NCI-H187 (cell line): ENCODE results near the gene HERPUD2.
"Not testable (repeated sequence)": the region's sequence is repeated elsewhere in the genome, so short reads cannot be mapped to it uniquely, and the experiment has no call there.

Experiments
- DNase-seq, 2 experiments: peaks; one replicate each; lab custom pipeline; 2025; lab: John Stamatoyannopoulos, UW

HERPUD2 gene

GRCh38 chr7:35677582-35678356 is 17.2 kb downstream of the HERPUD2 start:
- DNase-seq: no peak

DNA sequence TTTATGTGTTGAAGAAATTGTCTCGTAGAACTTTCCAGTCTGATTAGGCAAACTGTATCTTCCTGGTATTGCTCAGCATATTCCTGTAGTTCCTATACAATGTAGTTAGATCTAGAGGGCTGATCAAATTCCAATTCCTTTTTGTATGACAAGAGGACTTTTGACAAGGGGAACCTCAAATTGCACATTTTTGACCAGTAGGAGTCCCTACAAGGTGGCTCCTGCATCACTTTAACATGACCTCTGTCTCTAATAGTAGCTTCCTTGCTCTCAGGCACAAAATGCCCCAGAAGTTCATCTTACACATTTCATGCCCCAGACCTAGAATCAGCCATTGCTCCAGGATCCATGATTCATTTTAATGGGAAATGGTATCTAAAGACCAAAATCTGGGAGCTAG is 18.7 kb downstream of the HERPUD2 start:
- no peak for DNase-seq

GRCh38 chr7:35670856-35671569 is 23.9 kb downstream of the HERPUD2 start:
- no peak for DNase-seq

GRCh38 chr7:35660411-35660810 is 34.5 kb downstream of the HERPUD2 start:
- not testable (repeated sequence) for DNase-seq

- DNase-seq: no peak
Observed at GRCh38 chr7:35658606-35659201, 36.2 kb downstream of the HERPUD2 start.

DNA sequence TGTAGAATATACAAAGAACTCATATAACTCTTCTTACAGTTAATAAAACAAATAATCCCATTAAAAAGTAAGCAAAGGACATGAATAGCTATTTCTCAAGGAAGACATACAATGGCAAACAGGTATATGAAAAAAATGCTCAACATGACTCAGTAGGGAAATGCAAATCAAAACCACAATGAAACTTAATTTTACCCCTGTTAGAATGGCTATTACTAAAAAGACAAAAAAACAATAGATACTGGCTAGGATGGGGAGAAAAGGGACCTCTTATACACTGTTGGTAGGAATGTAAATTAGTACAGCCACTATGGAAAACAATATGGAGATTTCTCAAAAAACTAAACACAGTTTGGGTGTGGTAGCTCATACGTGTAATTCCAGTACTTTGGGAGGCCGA is 37.8 kb downstream of the HERPUD2 start:
- DNase-seq: no peak

DNA sequence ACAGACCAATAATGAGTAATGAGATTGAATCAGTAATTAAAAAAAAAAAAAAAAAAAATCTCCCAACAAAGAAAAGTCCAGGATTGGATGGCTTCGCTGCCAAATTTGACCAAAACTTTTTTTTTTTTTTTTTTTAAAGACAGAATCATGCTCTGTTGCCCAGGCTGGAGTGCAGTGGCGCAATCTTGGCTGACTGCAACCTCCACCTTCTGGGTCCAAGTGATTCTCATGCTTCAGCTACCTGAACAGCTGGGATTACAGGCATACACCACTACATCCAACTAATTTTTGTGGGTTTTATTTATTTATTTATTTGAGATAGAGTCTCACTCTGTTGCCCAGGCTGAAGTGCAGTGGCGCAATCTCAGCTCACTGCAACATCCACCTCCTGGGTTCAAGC is 40.4 kb downstream of the HERPUD2 start:
- not testable (repeated sequence) for DNase-seq

DNA sequence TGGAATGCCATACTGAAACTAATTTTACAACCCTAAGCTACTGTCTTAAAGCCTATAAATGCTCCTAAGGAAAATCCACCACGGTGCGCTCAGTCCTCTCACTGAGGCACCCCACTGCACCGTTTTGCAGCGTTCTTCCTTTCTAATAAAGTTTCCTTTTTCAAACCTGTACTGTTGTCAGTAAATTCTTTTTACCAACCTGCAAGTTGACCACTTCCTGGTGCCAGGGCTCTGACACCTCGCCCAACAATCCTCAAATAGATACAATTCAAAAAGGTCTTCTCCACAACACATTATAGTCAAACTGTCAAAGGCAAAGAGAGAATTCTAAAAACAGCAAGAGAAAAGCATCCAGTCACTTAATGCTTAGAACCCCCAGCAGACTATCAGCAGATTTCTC is 42.8 kb downstream of the HERPUD2 start:
- DNase-seq: no peak

GRCh38 chr7:35650751-35651150 is 44.2 kb downstream of the HERPUD2 start:
- DNase-seq: no peak

GRCh38 chr7:35649711-35650110 is 45.2 kb downstream of the HERPUD2 start:
- DNase-seq: no peak

DNA sequence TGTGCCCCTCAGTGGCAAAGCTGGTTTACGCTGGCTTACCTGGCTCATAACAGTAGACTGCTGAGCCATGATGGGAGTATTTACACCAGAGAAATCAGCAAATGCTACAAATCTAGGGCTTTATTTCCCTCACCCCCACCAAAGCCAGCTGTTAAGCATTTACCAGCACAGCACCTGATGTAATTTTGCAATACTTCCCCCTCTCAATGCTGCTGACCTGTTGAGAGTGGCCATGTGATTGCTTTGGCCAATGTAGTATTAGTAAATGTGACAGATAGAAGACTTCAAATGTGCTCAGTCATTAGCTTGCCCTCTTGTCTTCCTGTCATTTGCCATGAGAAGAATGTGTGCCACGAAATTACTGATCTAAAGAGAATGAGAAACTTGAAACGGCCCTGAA is 46.6 kb downstream of the HERPUD2 start:
- DNase-seq: no peak

- no peak for DNase-seq
Observed at GRCh38 chr7:35647171-35647574, 47.8 kb downstream of the HERPUD2 start.

DNA sequence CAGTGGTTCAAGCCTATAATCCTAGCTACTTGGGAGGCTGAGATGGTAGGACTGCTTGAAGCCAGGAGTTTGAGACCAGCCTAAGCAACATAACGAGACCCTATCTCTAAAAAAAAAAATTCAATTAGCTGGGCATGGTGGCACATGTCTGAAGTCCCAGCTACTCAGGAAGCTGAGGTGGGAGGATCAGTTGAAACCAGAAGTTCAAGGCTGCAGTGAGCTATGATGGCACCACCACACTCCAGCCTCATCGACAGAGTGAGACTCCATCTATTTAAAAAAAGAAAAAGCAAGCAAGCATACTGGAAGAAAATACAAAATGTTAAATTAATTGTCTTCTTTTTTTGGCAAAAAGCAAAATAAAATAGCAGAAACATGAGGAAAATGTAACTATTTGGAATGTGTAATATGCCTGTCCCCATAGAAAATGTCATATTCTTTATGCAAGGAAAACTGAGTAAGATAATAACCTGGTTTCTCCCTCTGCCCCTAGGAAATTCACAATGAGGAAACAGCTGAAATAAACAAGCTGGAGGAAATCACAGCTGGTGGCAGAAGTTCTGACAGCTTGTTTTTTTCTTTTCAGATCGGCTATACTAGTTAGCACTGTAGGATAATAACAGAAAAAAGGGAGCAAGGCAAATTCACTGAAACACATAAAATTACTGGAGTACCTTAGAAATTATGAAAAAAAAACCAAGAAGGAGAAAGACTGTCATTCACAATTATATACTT is 48.5 kb downstream of the HERPUD2 start:
- DNase-seq: no peak

DNA sequence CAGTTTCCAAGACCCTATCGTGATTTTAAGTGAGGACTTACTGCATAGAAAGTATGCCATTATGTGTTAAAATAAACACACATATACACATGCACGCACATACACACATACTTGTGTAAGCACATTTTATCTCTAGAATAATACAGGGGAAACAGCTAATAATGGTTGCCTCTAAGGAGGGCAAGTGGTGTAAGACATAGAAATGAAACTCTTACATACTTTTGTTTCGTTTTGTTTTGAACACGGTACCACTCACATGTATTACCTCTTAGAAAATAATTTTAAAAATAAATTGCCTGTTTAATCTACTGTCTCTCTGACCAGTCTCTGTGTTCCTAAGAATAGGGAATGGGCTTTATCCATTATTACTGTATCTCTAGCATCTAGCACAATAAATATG is 49.2 kb downstream of the HERPUD2 start:
- no peak for DNase-seq

- DNase-seq: no peak
Observed at GRCh38 chr7:35630024-35630972, 64.6 kb downstream of the HERPUD2 start.

- no peak for DNase-seq
Observed at GRCh38 chr7:35624299-35625186, 70.4 kb downstream of the HERPUD2 start.

DNA sequence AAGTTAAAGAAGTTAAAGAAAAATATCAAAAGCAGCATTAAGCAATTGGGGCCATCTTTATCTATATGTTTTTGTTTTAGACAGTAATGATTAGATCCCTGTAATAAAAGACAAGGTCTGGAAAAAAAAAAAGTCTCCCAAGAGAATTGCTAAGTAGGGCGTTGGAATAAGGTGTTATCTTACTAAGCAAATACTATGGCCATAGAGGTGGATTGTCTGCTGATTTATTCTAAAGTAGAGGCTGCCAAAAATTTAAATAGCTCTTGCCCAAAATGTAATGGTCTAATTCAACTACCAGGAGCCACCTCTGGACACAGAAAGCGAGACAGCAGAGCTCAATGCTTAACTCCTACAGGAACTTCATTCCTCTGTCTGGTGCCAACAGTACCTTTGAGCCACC is 71.6 kb downstream of the HERPUD2 start:
- no peak for DNase-seq

DNA sequence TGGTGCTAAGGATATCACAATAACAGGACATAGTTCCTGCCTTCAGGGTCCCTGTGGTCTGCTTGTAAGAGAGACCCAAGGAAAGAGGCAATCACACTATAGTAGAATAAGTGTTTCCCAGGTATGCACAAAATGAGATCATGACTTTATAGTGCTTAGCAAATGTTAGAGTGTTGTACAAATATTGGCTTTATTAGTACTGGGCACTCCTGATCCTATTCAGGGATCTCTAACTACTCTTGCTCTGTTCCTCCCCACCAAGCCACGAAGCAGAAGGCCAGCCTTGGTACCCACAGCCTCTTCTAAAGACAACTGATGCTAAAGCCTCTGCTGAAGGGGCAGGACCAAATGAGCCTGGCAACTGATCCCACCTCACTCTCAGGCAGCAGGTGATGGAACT is 75.1 kb downstream of the HERPUD2 start:
- no peak for DNase-seq

DNA sequence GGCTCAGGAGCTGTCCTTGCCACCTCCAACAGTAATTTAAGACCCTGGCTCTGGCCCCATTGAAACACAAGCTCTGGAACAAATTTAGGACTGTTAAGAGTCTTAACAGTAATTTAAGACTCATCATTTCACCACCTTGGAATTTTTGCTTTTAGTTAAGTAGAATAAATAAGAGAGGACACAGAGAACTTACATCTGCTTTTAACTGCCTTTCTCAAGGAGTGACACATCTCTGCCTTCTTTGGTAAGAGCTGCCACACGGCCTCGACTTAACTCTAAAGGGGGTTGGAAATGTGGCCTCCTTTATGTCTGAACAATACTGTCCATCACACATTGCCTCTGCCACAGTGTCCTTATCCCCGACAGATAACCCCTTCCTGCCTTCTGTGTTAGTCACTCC is 77.9 kb downstream of the HERPUD2 start:
- DNase-seq: no peak

DNA sequence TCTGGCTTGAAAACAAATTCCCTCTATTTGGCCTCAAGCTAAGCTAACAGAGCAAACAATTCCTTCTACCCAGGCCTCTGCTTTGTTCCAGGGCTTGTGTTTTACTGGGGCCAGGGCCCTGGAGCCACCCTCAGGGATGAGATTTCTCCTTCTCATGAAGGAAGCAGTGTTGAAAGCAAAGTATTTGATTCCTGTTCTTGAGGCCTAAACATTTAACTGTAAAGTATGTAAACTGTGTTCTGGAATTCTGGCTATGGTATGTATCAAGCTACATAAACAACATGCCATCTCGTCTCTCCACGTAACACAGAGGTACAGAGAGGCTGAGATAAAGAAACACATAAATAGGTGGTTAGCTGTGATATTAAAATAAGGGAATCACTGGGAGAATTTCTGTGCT is 81.8 kb downstream of the HERPUD2 start:
- no peak for DNase-seq
